Type B pancreatic cell (in vitro differentiated cells): ENCODE results near the gene CNN3. TPM values are rescaled to one million over a fixed set of nuclear protein-coding genes. Genes with fewer than 3 reads are reported as not detected.

ENCODE experiments used
- DNase-seq: peaks from one replicate; pipeline ENCODE4 v3.0.0; 2021; ENCODE audit warnings: mixed read lengths; ENCODE audit not compliant: unreplicated experiment; ENCODE audit errors: extremely low spot score
- H3K27ac Mint-ChIP-seq: 2 replicates; pipeline ENCODE4 v1.8.0; 2021; ENCODE audit warnings: mild to moderate bottlenecking, mixed read lengths
- H3K27me3 Mint-ChIP-seq: 2 replicates; pipeline ENCODE4 v1.8.0; 2021; ENCODE audit warnings: mixed read lengths
- H3K36me3 Mint-ChIP-seq: 2 replicates; pipeline ENCODE4 v1.8.0; 2021; ENCODE audit warnings: mixed read lengths
- H3K4me1 Mint-ChIP-seq: one replicate; pipeline ENCODE4 v1.8.0; 2021; ENCODE audit warnings: mixed read lengths; ENCODE audit not compliant: unreplicated experiment
- H3K4me3 Mint-ChIP-seq: 2 replicates; pipeline ENCODE4 v1.8.0; 2021; ENCODE audit warnings: mild to moderate bottlenecking, mixed read lengths
- H3K9me3 Mint-ChIP-seq: 2 replicates; pipeline ENCODE4 v1.8.0; 2021; ENCODE audit warnings: mixed read lengths
- CTCF ChIP-seq: fragments of 200-600 bp; sonication (generic); conservative IDR thresholded peaks from 2 replicates; pipeline ENCODE4 v1.5.0; 2021; ENCODE audit warnings: antibody characterized with exemption, mild to moderate bottlenecking
- total RNA-seq: library from RNA; stranded (reverse); gene quantifications from 2 replicates; pipeline ENCODE4 v1.2.1, GENCODE V29; 2021; ENCODE audit warnings: low replicate concordance

The CNN3 gene
- total RNA-seq, 1 donor from 2014 or later: 258 TPM

- H3K4me3 Mint-ChIP-seq: peak overlapping the region; percentile 97
- H3K27ac Mint-ChIP-seq: peak overlapping the region; percentile 95
- H3K36me3 Mint-ChIP-seq: peaks cover 12% of the 10 kb centered on the region
- no peak for TF ChIP-seq CTCF
- peaks cover 48% of the 10 kb centered on the region for H3K4me1 Mint-ChIP-seq
- peaks cover 4% of the 10 kb centered on the region for H3K27me3 Mint-ChIP-seq
- DNase-seq: no peak
- H3K9me3 Mint-ChIP-seq: no peaks in the 10 kb centered on the region
Measured at GRCh38 chr1:94927405-94928175, 680 bp upstream of the CNN3 start.

- peak; percentile 83 for DNase-seq
- H3K9me3 Mint-ChIP-seq: no peaks in the 10 kb centered on the region
Measured at GRCh38 chr1:94926126-94926914, 590 bp downstream of the CNN3 start.

GRCh38 chr1:94925561-94926125, 1.3 kb downstream of the CNN3 start:
- Mint-ChIP-seq H3K9me3 (no peaks in the 10 kb centered on the region), H3K4me3 (peak overlapping the region; percentile 100), H3K27ac (peak overlapping the region; percentile 100), H3K27me3 (peaks cover 4% of the 10 kb centered on the region), H3K36me3 (peaks cover 23% of the 10 kb centered on the region), H3K4me1 (peaks cover 56% of the 10 kb centered on the region)
- DNase-seq: peak; percentile 83
- TF ChIP-seq CTCF: peak; percentile 61

More at GRCh38 chr1:94926126-94926914, 590 bp downstream of the CNN3 start:
- TF ChIP-seq CTCF: peak; percentile 69
- Mint-ChIP-seq H3K27ac (peak overlapping the region; percentile 100), H3K4me1 (peaks cover 54% of the 10 kb centered on the region), H3K4me3 (peak overlapping the region; percentile 100), H3K27me3 (peaks cover 4% of the 10 kb centered on the region), H3K36me3 (peaks cover 17% of the 10 kb centered on the region)

- no peak for DNase-seq
- no peak for TF ChIP-seq CTCF
- Mint-ChIP-seq H3K36me3 (peaks cover 28% of the 10 kb centered on the region), H3K4me1 (peaks cover 56% of the 10 kb centered on the region), H3K27me3 (peaks cover 4% of the 10 kb centered on the region), H3K9me3 (no peaks in the 10 kb centered on the region), H3K4me3 (peak overlapping the region; percentile 100), H3K27ac (peak overlapping the region; percentile 100)
Measured at GRCh38 chr1:94925004-94925403, 1.9 kb downstream of the CNN3 start.

GRCh38 chr1:94922761-94923331, 4.1 kb downstream of the CNN3 start:
- H3K36me3 Mint-ChIP-seq: peaks cover 38% of the 10 kb centered on the region
- TF ChIP-seq CTCF: no peak
- no peak for DNase-seq
- H3K4me3 Mint-ChIP-seq: peak overlapping the region; percentile 61
- no peak overlapping the region for H3K27ac Mint-ChIP-seq
- peaks cover 58% of the 10 kb centered on the region for H3K4me1 Mint-ChIP-seq
- H3K27me3 Mint-ChIP-seq: peaks cover 4% of the 10 kb centered on the region
- H3K9me3 Mint-ChIP-seq: no peaks in the 10 kb centered on the region
